Subcutaneous abdominal adipose tissue (tissue), 5 donors: Measurements from ENCODE around the gene TP53TG3E.
"Not testable (repeated sequence)": the region's sequence is repeated elsewhere in the genome, so short reads cannot be mapped to it uniquely, and the experiment has no call there.

Source experiments
- H3K27ac ChIP-seq: one replicate; pipeline ENCODE4 v1.7.0; 2013; ENCODE audit warnings: low read depth, mild to moderate bottlenecking, inconsistent platforms, low read length, moderate library complexity
- H3K27me3 ChIP-seq, 5 donors: one replicate each; pipeline ENCODE4 v1.7.0; 2013; ENCODE audit warnings: low read length in 5 of 5, inconsistent platforms in 1 of 5; ENCODE audit not compliant: control insufficient read depth in 5 of 5, insufficient read depth in 4 of 5
- H3K36me3 ChIP-seq, 5 donors: one replicate each; pipeline ENCODE4 v1.7.0; 2013; ENCODE audit warnings: low read length in 5 of 5; ENCODE audit not compliant: control insufficient read depth in 5 of 5, insufficient read depth in 5 of 5
- H3K4me1 ChIP-seq, 5 donors: one replicate each; pipeline ENCODE4 v1.7.0; 2013; ENCODE audit warnings: low read length in 5 of 5, mild to moderate bottlenecking in 3 of 5, moderate library complexity in 1 of 5; ENCODE audit not compliant: control insufficient read depth in 5 of 5, insufficient read depth in 5 of 5
- H3K4me3 ChIP-seq, 5 donors: one replicate each; pipeline ENCODE4 v1.7.0; 2013; ENCODE audit warnings: low read length in 5 of 5, low read depth in 1 of 5
- H3K9ac ChIP-seq, 5 donors: one replicate each; pipeline ENCODE4 v1.7.0; 2013; ENCODE audit warnings: low read length in 5 of 5, mild to moderate bottlenecking in 4 of 5, moderate library complexity in 3 of 5
- H3K9me3 ChIP-seq, 5 donors: one replicate each; pipeline ENCODE4 v1.7.0; 2013; ENCODE audit warnings: low read length in 5 of 5; ENCODE audit not compliant: control insufficient read depth in 5 of 5
- donor health status: healthy.
- donor health status: healthy.
- donor health status: healthy.
- donor health status: healthy.
- donor health status: healthy.

TP53TG3E gene

DNA sequence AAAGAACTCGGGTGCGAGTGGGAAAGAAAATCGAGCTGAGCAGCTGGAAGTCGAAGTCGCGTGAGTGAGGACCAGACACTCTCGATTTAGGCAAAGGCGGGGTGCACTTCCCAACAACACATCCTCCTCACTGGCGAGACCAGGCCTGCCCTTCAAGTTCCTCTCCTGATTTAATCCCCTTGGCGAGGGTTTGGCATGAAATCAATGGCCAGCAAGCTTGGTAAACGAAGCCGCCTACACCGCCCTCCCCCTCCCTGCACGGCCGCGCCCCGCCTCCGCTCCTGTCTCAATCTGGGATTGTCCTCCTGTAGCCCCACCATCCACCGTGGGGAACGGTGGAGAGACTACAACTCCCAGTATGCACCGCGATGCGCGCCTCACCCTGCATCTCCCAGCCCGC lies at the start of gene TP53TG3E:
Gene TP53TG3E (plus strand): TSS at position 301 of the 400 bp plus-strand sequence. CDS start 68 bp downstream, at position 369.
- not testable (repeated sequence) for H3K4me3 ChIP-seq, H3K9me3 ChIP-seq, H3K36me3 ChIP-seq, H3K9ac ChIP-seq, H3K27ac ChIP-seq, H3K27me3 ChIP-seq, H3K4me1 ChIP-seq

DNA sequence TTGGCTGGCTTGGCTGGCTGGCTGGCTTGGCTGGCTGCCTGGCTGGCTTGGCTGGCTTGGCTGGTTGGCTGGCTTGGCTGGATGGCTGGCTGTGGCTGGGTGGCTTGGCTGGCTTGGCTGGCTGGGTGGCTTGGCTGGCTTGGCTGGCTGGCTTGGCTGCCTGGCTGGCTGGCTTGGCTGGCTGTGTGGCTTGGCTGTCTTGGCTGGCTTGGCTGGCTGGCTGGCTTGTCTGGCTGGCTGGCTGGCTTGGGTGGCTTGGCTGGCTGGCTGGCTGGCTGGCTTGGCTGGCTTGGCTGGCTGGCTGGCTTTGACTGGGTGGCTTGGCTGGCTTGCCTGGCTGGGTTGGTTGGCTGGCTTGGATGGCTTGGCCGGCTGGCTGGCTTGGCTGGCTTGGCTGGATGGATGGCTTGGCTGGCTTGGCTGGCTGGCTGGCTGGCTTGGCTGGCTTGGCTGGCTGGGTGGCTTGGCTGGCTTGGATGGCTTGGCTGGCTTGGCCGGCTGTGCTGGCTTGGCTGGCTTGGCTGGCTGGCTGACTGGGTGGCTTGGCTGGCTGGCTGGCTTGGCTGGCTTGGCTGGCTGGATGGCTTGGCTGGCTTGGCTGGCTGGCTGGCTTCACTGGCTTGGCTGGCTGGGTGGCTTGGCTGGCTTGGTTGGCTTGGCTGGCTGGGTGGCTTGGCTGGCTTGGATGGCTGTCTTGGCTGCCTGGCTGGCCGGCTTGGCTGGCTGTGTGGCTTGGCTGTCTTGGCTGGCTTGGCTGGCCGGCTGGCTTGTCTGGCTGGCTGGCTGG lies 32.3 kb downstream of the TP53TG3E start:
- not testable (repeated sequence) for H3K27ac ChIP-seq, H3K4me1 ChIP-seq

DNA sequence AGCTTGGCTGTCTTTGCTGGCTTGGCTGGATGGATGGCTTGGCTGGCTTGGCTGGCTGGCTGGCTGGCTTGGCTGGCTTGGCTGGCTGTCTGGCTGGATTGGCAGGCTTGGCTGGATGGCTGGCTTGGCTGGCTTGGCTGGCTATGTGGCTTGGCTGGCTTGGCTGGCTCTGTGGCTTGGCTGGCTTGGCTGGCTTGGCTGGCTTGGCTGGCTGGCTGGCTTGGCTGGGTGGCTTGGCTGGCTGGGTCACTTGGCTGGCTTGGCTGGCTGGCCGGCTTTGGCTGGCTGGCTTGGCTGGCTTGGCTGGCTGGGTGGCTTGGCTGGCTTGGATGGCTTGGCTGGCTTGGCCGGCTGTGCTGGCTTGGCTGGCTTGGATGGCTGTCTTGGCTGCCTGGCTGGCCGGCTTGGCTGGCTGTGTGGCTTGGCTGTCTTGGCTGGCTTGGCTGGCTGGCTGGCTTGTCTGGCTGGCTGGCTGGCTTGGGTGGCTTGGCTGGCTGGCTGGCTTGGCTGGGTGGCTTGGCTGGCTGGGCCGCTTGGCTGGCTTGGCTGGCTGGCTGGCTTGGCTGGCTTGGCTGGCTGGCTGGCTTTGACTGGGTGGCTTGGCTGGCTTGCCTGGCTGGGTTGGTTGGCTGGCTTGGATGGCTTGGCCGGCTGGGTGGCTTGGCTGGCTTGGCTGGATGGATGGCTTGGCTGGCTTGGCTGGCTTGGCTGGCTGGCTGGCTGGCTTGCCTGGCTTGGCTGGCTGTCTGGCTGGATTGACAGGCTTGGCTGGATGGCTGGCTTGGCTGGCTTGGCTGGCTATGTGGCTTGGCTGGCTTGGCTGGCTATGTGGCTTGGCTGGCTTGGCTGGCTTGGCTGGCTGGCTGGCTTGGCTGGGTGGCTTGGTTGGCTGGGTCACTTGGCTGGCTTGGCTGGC lies 33.8 kb downstream of the TP53TG3E start:
- not testable (repeated sequence) for H3K27ac ChIP-seq, H3K36me3 ChIP-seq, H3K4me1 ChIP-seq, H3K4me3 ChIP-seq, H3K9ac ChIP-seq, H3K27me3 ChIP-seq
- peaks cover 0 to 15% (median 7%) of the 10 kb centered on the region in 5 donors for H3K9me3 ChIP-seq

More for the DNA sequence above, 32.3 kb downstream of the TP53TG3E start:
- peak overlapping the region in 1 of 5 donors; percentile 8 for H3K4me3 ChIP-seq
- H3K36me3 ChIP-seq, H3K27me3 ChIP-seq, H3K9ac ChIP-seq: not testable (repeated sequence)
- peaks cover 0 to 15% (median 7%) of the 10 kb centered on the region in 5 donors for H3K9me3 ChIP-seq

- H3K27ac ChIP-seq, H3K36me3 ChIP-seq, H3K4me3 ChIP-seq, H3K27me3 ChIP-seq, H3K9ac ChIP-seq, H3K4me1 ChIP-seq: not testable (repeated sequence)
- H3K9me3 ChIP-seq: peaks cover 0 to 15% (median 7%) of the 10 kb centered on the region in 5 donors
Observed at GRCh38 chr16:33338543-33338951, 34.4 kb downstream of the TP53TG3E start.

- H3K27ac ChIP-seq, H3K4me3 ChIP-seq, H3K27me3 ChIP-seq, H3K36me3 ChIP-seq, H3K4me1 ChIP-seq, H3K9ac ChIP-seq: not testable (repeated sequence)
- peaks cover 0 to 15% (median 7%) of the 10 kb centered on the region in 5 donors for H3K9me3 ChIP-seq
Observed at GRCh38 chr16:33339093-33340061, 35.3 kb downstream of the TP53TG3E start.
